GM21825 (cell line): ENCODE results near the gene KRTAP17-1.
"Not testable (repeated sequence)": the region's sequence is repeated elsewhere in the genome, so short reads cannot be mapped to it uniquely, and the experiment has no call there.

ENCODE experiments used
- ATAC-seq: cut with Tn5 transposase; IDR thresholded peaks from one replicate; pipeline ENCODE4 v1.9.1; 2021; ENCODE audit warnings: mild to moderate bottlenecking, moderate library complexity; ENCODE audit not compliant: unreplicated experiment

Gene KRTAP17-1

GRCh38 chr17:41307647-41308046, 7.9 kb downstream of the KRTAP17-1 start:
- ATAC-seq, result no peak

- ATAC-seq, result no peak
Observed at GRCh38 chr17:41304091-41304490, 11.4 kb downstream of the KRTAP17-1 start.

GRCh38 chr17:41302981-41303380, 12.5 kb downstream of the KRTAP17-1 start:
- ATAC-seq, result no peak

- ATAC-seq, result no peak
Observed at GRCh38 chr17:41301916-41302901, 13.3 kb downstream of the KRTAP17-1 start, which contains the start of gene KRTAP29-1. KRTAP29-1 (minus strand) TSS chr17:41302851; CDS start chr17:41302851, 0 bp downstream.

GRCh38 chr17:41301204-41301790, 14.2 kb downstream of the KRTAP17-1 start:
- no peak for ATAC-seq

- no peak for ATAC-seq
Observed at GRCh38 chr17:41298458-41299135, 16.9 kb downstream of the KRTAP17-1 start.

GRCh38 chr17:41296846-41297245, 18.7 kb downstream of the KRTAP17-1 start:
- ATAC-seq, result no peak

GRCh38 chr17:41294016-41294415, 21.5 kb downstream of the KRTAP17-1 start:
- ATAC-seq, result no peak

GRCh38 chr17:41287050-41287449, 28.5 kb downstream of the KRTAP17-1 start:
- no peak for ATAC-seq

- no peak for ATAC-seq
Observed at GRCh38 chr17:41284546-41284945, 31.0 kb downstream of the KRTAP17-1 start.

- ATAC-seq, result no peak
Observed at GRCh38 chr17:41284043-41284442, 31.5 kb downstream of the KRTAP17-1 start.

GRCh38 chr17:41278176-41278955, 37.1 kb downstream of the KRTAP17-1 start:
- no peak for ATAC-seq

GRCh38 chr17:41275648-41276190, 39.8 kb downstream of the KRTAP17-1 start, which contains the start of gene KRTAP9-7:
KRTAP9-7 (plus strand) TSS chr17:41275698; CDS start chr17:41275698, 0 bp downstream.
- ATAC-seq, result not testable (repeated sequence)

- ATAC-seq, result no peak
Observed at GRCh38 chr17:41271858-41272257, 43.7 kb downstream of the KRTAP17-1 start.

GRCh38 chr17:41271323-41271722, 44.2 kb downstream of the KRTAP17-1 start:
- ATAC-seq, result not testable (repeated sequence)

- ATAC-seq, result no peak
Observed at GRCh38 chr17:41267711-41268110, 47.8 kb downstream of the KRTAP17-1 start.

- no peak for ATAC-seq
Observed at GRCh38 chr17:41265078-41265477, 50.4 kb downstream of the KRTAP17-1 start, which contains the start of gene KRTAP9-6. KRTAP9-6 (plus strand) TSS chr17:41265378; CDS start chr17:41265378, 0 bp downstream.
